Testis (tissue), 2 donors: ENCODE results near the gene MXD4.

ENCODE experiments used
- CTCF ChIP-seq, 3 experiments: fragments of 450-650 bp in 2 of 3; fragments of 200-600 bp in 1 of 3; sonication (generic) in 1 of 3; IDR thresholded peaks; one replicate each; pipeline ENCODE4 v1.5.1; 2016 to 2019; ENCODE audit warnings: antibody characterized with exemption in 3 of 3, mild to moderate bottlenecking in 2 of 3, moderate library complexity in 1 of 3
- POLR2A ChIP-seq: fragments of 450-650 bp; IDR thresholded peaks from one replicate; pipeline ENCODE4 v1.6.1; 2017; ENCODE audit warnings: antibody characterized with exemption, mild to moderate bottlenecking, moderate library complexity

DNA sequence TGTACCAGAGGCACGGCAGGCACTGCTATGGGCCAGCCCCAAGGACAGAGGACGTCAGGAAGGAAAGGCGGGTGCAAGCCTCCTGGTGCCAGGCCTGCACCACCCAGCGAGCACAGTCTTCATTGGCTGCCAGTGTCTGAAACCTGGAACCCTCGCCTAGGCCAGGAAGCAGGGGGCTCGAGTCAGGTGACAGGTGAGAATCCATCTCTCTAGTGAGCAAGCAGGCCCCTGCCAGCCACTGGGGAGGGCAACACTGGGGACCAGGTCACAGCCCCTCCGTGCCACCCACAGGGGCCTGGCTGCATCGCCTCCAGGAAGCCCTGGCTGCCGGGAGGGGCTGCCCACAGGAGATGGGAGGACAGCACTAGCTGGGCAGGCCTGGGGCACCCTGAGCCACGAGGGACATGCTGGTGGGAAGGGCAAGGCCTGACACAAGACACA is 13.1 kb downstream of the MXD4 start:
- no peak for TF ChIP-seq POLR2A
- no peak for TF ChIP-seq CTCF (IDR thresholded peaks at IDR 0.05)
